PC-3 (cell line): ENCODE measurements around the gene NDUFA5.

Source experiments
- EZH2 ChIP-seq: fragments of 300-600 bp; sonication (generic); IDR thresholded peaks from one replicate; pipeline ENCODE4 v1.6.1; 2017; ENCODE audit warnings: antibody characterized with exemption, mild to moderate bottlenecking, low read length; ENCODE audit not compliant: unreplicated experiment
- EZH2phosphoT487 ChIP-seq: fragments of 300-600 bp; sonication (generic); IDR thresholded peaks from 2 replicates; pipeline ENCODE4 v1.6.1; 2018; ENCODE audit warnings: mild to moderate bottlenecking, antibody characterized with exemption, low read length, borderline replicate concordance
- TF ChIP-seq, protein P1 (sequence below): fragments of 300-600 bp; sonication (generic); conservative IDR thresholded peaks from 2 replicates; pipeline ENCODE4 v1.5.1; 2017; ENCODE audit warnings: antibody characterized with exemption, low read depth, mild to moderate bottlenecking, low read length

- TF ChIP-seq, protein P1, sequence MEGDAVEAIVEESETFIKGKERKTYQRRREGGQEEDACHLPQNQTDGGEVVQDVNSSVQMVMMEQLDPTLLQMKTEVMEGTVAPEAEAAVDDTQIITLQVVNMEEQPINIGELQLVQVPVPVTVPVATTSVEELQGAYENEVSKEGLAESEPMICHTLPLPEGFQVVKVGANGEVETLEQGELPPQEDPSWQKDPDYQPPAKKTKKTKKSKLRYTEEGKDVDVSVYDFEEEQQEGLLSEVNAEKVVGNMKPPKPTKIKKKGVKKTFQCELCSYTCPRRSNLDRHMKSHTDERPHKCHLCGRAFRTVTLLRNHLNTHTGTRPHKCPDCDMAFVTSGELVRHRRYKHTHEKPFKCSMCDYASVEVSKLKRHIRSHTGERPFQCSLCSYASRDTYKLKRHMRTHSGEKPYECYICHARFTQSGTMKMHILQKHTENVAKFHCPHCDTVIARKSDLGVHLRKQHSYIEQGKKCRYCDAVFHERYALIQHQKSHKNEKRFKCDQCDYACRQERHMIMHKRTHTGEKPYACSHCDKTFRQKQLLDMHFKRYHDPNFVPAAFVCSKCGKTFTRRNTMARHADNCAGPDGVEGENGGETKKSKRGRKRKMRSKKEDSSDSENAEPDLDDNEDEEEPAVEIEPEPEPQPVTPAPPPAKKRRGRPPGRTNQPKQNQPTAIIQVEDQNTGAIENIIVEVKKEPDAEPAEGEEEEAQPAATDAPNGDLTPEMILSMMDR = no peak
- TF ChIP-seq EZH2 = no peak
- TF ChIP-seq EZH2phosphoT487 = no peak
Measured at GRCh38 chr7:123579416-123579815, 21.8 kb upstream of the NDUFA5 start.
